Astrocyte (in vitro differentiated cells and primary cell): Measurements from ENCODE around the gene HOXB4. TPM values are rescaled to one million over a fixed set of nuclear protein-coding genes. Genes with fewer than 3 reads are reported as not detected.
A peak's percentile ranks its signal among the peaks of the same experiment; 100 is the strongest.

Experiments used
- DNase-seq: peaks from one replicate; pipeline ENCODE4 v3.0.0-alpha.2; 2010; ENCODE audit warnings: low read depth
- FAIRE-seq: peaks from 2 replicates; lab custom pipeline; 2011; peaks lifted over from hg19 to GRCh38; lab: Jason Lieb, UNC
- H2AFZ ChIP-seq: 2 replicates; pipeline ENCODE4 v1.6.0; 2012; ENCODE audit warnings: low read depth, low read length, inconsistent platforms
- H3K27ac ChIP-seq: 2 replicates; pipeline ENCODE4 v1.5.1; 2011; ENCODE audit warnings: low read depth, low read length, inconsistent platforms
- H3K27me3 ChIP-seq: 2 replicates; pipeline ENCODE4 v1.6.0; 2011; ENCODE audit warnings: low read length, inconsistent platforms; ENCODE audit not compliant: insufficient read depth
- H3K36me3 ChIP-seq: 2 replicates; pipeline ENCODE4 v1.5.1; 2011; ENCODE audit warnings: low read length, inconsistent platforms; ENCODE audit not compliant: insufficient read depth
- H3K4me1 ChIP-seq: 2 replicates; pipeline ENCODE4 v1.5.1; 2011; ENCODE audit warnings: low read length, inconsistent platforms; ENCODE audit not compliant: insufficient read depth
- H3K4me2 ChIP-seq: 2 replicates; pipeline ENCODE4 v1.6.0; 2012; ENCODE audit warnings: low read length, inconsistent platforms
- H3K4me3 ChIP-seq: 2 replicates; pipeline ENCODE4 v1.5.1; 2011; ENCODE audit warnings: low read depth, mild to moderate bottlenecking, low read length, inconsistent platforms; ENCODE audit not compliant: insufficient read depth
- H3K79me2 ChIP-seq: 2 replicates; pipeline ENCODE4 v1.6.0; 2012; ENCODE audit warnings: mild to moderate bottlenecking, low read length, inconsistent platforms; ENCODE audit not compliant: insufficient read depth
- H3K9ac ChIP-seq: 2 replicates; pipeline ENCODE4 v1.6.0; 2012; ENCODE audit warnings: mild to moderate bottlenecking, low read length, inconsistent platforms
- H3K9me3 ChIP-seq: 2 replicates; pipeline ENCODE4 v1.5.1; 2012; ENCODE audit warnings: low read depth, mild to moderate bottlenecking, low read length, inconsistent platforms; ENCODE audit not compliant: insufficient read depth
- H4K20me1 ChIP-seq: 2 replicates; pipeline ENCODE4 v1.6.0; 2012; ENCODE audit warnings: low read length, inconsistent platforms; ENCODE audit not compliant: insufficient read depth
- H3K27ac Mint-ChIP-seq: one replicate; pipeline ENCODE4 v1.8.0; 2021; ENCODE audit warnings: mild to moderate bottlenecking, mixed read lengths; ENCODE audit not compliant: unreplicated experiment
- H3K27me3 Mint-ChIP-seq: one replicate; pipeline ENCODE4 v1.8.0; 2021; ENCODE audit warnings: low read depth, mixed read lengths; ENCODE audit not compliant: unreplicated experiment
- H3K36me3 Mint-ChIP-seq: one replicate; pipeline ENCODE4 v1.8.0; 2021; ENCODE audit warnings: low read depth, mixed read lengths; ENCODE audit not compliant: unreplicated experiment
- H3K4me1 Mint-ChIP-seq: one replicate; pipeline ENCODE4 v1.8.0; 2021; ENCODE audit warnings: low read depth, mixed read lengths; ENCODE audit not compliant: unreplicated experiment
- H3K4me3 Mint-ChIP-seq: one replicate; pipeline ENCODE4 v1.8.0; 2021; ENCODE audit warnings: mild to moderate bottlenecking, moderate library complexity, mixed read lengths; ENCODE audit not compliant: unreplicated experiment
- H3K9me3 Mint-ChIP-seq: one replicate; pipeline ENCODE4 v1.8.0; 2021; ENCODE audit warnings: mild to moderate bottlenecking, mixed read lengths; ENCODE audit not compliant: unreplicated experiment
- EZH2 ChIP-seq: IDR thresholded peaks from 2 replicates; pipeline ENCODE4 v1.6.1; 2012; ENCODE audit warnings: mild to moderate bottlenecking, low read length, inconsistent platforms; ENCODE audit not compliant: insufficient read depth
- total RNA-seq: library from RNA; stranded (reverse); gene quantifications from 2 replicates; pipeline ENCODE4 v1.2.1, GENCODE V29; 2021
- TF ChIP-seq, protein P1 (sequence below): IDR thresholded peaks from 2 replicates; pipeline ENCODE4 v1.5.1; 2011; ENCODE audit warnings: low read depth, mild to moderate bottlenecking, inconsistent platforms, low read length, moderate library complexity; ENCODE audit not compliant: insufficient read depth

HOXB4 gene
- total RNA-seq, 1 donor from 2014 or later = not detected

DNA sequence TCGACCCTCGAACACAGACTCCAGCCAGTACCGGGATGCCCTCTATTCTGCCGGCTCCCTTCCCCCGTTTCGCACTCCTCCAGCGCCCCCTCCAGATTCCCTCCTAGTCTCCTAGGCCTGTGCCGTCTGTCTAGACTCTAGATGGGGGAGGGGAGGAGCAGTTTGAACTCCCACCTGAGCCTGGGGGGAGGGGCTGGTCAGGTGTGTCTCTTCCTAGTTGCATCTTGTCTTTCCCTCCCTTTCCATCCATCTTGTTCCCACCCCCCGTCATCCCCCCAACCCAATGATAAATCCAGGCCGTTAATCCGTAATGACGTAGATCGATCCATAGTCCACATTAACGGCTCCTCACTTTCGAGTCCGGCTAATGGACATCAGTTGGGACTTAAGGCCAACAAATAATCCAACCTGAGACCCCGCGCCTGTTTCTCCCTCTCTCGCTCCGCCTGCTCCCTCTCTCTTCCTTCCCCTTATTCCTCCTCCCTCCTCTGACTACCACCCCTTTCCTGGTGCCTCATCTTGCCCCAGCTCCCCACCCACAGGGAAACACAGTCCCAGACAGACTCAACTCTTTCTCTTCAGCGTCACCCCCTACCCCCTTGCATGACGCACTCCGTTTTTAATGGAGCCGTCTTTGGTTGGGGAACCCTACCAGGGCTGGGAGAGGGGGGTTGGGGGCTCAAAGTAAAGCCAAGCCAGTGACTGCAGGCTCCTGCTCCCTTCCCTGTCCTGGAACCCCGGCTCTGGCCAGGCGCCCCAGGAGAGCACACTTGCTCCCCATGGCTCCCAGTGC is 18.8 kb upstream of the HOXB4 start:
- Histone ChIP-seq H3K4me2 (peak overlapping the region; percentile 84), H3K27me3 (peaks cover 88% of the 10 kb centered on the region), H2AFZ (peak overlapping the region; percentile 62), H3K4me3 (peak overlapping the region; percentile 59), H3K36me3 (no peaks in the 10 kb centered on the region), H3K9ac (peak overlapping the region; percentile 59), H3K4me1 (peaks cover 18% of the 10 kb centered on the region), H3K9me3 (no peaks in the 10 kb centered on the region), H3K27ac (no peak overlapping the region), H4K20me1 (peaks cover 24% of the 10 kb centered on the region), H3K79me2 (peaks cover 11% of the 10 kb centered on the region)
- TF ChIP-seq, protein P1, sequence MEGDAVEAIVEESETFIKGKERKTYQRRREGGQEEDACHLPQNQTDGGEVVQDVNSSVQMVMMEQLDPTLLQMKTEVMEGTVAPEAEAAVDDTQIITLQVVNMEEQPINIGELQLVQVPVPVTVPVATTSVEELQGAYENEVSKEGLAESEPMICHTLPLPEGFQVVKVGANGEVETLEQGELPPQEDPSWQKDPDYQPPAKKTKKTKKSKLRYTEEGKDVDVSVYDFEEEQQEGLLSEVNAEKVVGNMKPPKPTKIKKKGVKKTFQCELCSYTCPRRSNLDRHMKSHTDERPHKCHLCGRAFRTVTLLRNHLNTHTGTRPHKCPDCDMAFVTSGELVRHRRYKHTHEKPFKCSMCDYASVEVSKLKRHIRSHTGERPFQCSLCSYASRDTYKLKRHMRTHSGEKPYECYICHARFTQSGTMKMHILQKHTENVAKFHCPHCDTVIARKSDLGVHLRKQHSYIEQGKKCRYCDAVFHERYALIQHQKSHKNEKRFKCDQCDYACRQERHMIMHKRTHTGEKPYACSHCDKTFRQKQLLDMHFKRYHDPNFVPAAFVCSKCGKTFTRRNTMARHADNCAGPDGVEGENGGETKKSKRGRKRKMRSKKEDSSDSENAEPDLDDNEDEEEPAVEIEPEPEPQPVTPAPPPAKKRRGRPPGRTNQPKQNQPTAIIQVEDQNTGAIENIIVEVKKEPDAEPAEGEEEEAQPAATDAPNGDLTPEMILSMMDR = no peak
- TF ChIP-seq EZH2 = peak; percentile 18
- no peak overlapping the region for H3K4me3 Mint-ChIP-seq
- FAIRE-seq (no peak), DNase-seq (no peak)
- peak overlapping the region; percentile 66 for H3K27ac Mint-ChIP-seq
- no peaks in the 10 kb centered on the region for H3K4me1 Mint-ChIP-seq
- H3K36me3 Mint-ChIP-seq = no peaks in the 10 kb centered on the region
- peaks cover 46% of the 10 kb centered on the region for H3K9me3 Mint-ChIP-seq
- H3K27me3 Mint-ChIP-seq = peaks cover 91% of the 10 kb centered on the region

GRCh38 chr17:48596000-48596734 is 18.0 kb upstream of the HOXB4 start:
- peak overlapping the region; percentile 59 for H3K4me3 ChIP-seq
- H3K27ac ChIP-seq = no peak overlapping the region
- H3K9me3 ChIP-seq = no peaks in the 10 kb centered on the region
- H3K27me3 ChIP-seq = peaks cover 81% of the 10 kb centered on the region
- H3K36me3 Mint-ChIP-seq = no peaks in the 10 kb centered on the region
- TF ChIP-seq, protein P1 = no peak
- TF ChIP-seq EZH2 = peak; percentile 82
- H3K9me3 Mint-ChIP-seq = peaks cover 47% of the 10 kb centered on the region
- no peak overlapping the region for H3K27ac Mint-ChIP-seq
- DNase-seq (no peak), FAIRE-seq (no peak)
- H3K27me3 Mint-ChIP-seq = peaks cover 91% of the 10 kb centered on the region
- peaks cover 18% of the 10 kb centered on the region for H3K79me2 ChIP-seq
- peaks cover 18% of the 10 kb centered on the region for H3K4me1 ChIP-seq
- H2AFZ ChIP-seq = peak overlapping the region; percentile 62
- no peaks in the 10 kb centered on the region for H3K36me3 ChIP-seq
- H3K9ac ChIP-seq = peak overlapping the region; percentile 59
- no peaks in the 10 kb centered on the region for H3K4me1 Mint-ChIP-seq
- H3K4me3 Mint-ChIP-seq = no peak overlapping the region
- peak overlapping the region; percentile 84 for H3K4me2 ChIP-seq
- H4K20me1 ChIP-seq = peaks cover 18% of the 10 kb centered on the region
